GM19099 (cell line): ENCODE measurements around the gene HDAC4.

Source experiments
- POLR2A ChIP-seq: IDR thresholded peaks from 3 replicates; pipeline ENCODE4 v1.6.1; 2011; ENCODE audit warnings: low read depth; ENCODE audit not compliant: insufficient read length; ENCODE audit errors: extremely low read depth

Gene HDAC4

DNA sequence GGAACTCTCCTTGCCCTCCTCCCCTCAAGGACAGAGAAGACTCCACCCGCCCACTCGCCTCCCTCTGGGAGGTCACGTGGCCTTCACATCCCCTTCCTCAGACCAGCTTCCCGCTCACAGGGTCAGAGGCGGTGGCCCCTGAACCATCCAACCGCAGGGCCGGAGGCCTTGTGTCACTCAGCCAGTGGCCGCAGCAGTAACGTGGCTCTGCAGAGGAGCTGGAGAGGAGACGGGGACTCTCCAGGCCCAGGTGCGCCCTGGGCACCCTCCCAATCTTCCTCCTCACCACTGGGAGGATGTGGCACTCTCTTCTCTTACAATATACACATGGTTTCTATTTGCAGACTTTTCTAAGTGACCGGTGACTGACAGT, 391.2 kb downstream of the HDAC4 start:
- no peak for TF ChIP-seq POLR2A

DNA sequence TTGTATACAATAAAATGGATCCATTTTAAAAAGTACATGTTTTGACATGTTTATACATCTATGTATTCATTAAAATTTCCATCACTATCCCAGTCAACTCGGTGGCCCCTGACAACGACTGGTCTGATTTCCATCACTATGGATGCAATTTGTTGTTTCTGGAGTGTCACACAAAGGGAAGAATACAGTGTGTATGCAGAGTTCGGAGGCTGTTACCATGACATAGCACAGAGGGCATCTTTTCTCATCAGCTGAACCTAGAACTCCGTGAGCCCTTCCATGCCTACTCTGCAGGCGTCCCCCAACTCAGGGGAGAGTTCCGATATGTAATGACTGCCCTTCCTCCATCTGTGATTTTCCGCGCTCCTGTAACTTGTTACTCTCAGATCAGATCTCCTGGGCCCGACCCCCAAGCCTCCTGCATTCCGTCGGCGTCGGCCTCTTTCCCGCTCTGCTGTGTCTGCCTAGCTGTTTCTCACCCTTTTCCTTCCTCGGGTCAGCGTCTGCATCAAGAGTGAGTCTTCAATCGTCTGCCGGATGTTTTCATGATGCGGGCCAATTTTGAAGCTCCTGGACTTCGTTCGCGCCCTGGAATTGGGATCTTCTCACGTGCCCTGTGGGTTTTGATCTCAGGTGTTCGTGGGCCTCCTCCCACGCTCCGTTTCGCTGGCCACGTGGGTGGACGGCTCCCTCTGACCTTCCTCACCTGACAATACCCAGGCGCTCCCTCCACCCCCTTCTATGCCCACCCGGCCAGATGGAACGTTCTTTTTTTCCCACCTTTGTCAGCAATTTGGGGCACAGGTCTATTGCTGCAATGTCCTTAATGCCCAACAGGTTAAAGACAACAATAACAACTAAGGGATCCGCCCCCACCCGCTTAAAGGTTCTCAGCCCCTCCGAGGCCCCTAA, 391.9 kb downstream of the HDAC4 start:
- TF ChIP-seq POLR2A: no peak

GRCh38 chr2:239008004-239008403, 392.8 kb downstream of the HDAC4 start:
- TF ChIP-seq POLR2A: no peak

GRCh38 chr2:239006622-239007285, 394.1 kb downstream of the HDAC4 start:
- TF ChIP-seq POLR2A: no peak

DNA sequence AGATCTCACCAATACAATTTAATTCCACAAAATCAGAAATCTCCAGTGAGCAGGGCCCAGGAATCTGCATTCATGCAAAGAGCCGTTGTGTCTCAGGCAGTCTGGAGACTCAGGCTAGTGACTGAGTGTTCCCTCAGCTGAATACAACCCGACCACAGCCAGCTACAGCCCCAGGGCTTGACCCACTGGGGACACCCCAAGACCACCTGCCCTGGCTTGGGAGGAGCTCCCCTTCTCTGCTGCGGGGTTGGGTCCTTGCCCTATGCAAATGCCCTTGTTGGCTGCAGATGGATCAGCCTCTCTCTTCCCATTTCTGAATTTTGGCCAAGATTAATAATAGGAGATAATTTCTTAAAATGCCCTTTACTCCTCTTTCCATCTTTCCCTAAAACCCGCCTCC, 395.2 kb downstream of the HDAC4 start:
- no peak for TF ChIP-seq POLR2A

- no peak for TF ChIP-seq POLR2A
Observed at GRCh38 chr2:239004274-239005015, 396.4 kb downstream of the HDAC4 start.

DNA sequence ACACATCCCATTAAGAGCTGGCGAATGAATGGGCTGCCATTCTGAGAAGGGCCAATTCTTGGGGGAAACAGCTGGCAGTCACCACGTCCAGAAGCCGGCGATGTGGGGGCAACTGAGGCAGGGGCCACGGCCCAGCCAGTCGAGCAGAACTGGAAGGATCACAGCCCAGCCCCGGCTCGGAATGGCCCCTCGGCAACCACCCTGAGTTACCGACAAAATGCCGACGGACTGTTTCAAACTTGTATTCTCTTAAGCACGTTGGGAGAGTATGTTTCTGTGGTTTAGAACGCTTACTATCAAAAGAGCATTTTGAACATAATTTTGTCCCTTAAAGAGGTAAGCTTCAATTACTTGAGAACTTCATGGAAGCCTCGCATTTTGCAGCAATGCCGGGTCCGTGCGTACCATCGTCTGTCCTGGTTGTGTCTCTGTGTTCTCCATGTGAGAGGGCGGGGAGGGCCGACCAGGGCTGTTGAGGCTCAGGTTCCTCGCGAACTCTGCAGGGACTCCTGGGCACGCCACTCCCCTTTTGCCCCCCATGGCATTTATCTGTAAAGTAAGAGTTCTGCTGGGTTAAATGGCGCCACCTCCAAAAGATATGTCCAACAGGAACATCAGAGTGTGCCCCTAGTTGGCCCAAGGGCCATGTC, 397.1 kb downstream of the HDAC4 start:
- TF ChIP-seq POLR2A: no peak

DNA sequence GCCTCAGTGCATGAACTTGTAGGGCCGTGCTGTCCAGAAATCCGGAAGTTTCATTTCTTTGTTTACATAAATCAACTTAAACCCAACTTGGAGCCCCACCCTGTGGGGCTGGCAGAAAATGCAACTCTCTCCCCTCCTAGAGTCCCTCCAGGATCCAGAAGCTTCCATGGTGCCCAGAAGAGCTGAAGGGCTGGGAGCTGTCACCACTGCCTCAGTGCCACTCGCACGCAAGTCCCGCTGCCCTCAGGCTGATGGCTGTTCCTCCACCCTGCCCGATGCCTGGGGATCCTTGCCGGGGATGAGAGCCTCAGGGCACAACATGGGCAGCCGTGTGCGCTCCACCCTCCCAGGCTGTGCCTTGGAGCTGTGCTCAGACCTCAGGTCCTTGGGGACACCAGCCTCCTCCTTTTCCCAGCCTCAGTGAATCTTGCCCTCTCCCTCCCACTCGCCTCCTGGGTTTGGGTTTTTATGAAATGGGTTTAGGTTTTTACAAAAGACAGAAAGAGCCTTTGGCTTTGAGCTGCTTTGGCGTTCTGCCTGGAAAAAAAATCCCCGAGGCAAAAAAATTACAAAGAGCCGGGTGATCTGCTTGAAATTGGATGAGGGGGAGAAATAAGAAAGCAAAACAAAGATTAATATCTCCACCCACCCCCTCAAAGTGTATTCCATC, 397.7 kb downstream of the HDAC4 start:
- TF ChIP-seq POLR2A: no peak

DNA sequence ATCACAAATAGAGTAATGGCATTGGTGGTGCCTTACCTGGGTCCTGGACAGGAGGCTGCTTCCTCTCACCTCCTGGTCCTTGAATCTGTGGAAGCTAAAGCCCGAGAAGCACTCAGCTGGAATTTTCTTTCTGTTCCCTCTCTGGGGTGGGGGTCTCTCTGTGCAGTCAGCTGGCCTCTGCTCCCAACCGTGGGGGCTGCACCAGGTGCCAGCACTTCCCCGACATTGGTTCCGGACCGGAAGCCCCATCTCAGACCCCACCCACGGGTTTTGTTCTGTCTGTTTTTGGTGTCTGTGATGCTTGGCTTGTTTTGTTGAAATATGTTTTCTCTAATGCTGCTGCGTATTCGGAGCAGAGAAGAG, 398.2 kb downstream of the HDAC4 start:
- TF ChIP-seq POLR2A: no peak

DNA sequence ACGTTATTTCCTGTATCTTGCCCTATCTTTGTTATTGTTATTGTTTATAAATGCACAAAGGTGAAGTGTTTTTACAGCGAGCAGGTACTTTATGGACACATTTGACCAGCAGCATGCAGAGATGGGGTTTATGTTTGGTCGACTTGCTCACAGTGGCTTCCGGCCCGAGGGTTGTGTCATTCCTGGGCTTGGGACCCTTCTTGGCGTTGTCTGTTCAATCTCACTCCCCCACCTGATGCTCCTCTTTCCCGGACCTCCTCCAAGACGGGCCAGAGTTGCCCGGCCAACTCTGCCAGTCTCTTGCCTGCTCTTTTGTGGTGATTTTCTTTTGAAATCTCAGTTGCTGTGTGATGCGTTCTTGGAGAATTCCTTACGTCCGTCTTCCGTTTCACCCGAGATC, 399.0 kb downstream of the HDAC4 start:
- no peak for TF ChIP-seq POLR2A

DNA sequence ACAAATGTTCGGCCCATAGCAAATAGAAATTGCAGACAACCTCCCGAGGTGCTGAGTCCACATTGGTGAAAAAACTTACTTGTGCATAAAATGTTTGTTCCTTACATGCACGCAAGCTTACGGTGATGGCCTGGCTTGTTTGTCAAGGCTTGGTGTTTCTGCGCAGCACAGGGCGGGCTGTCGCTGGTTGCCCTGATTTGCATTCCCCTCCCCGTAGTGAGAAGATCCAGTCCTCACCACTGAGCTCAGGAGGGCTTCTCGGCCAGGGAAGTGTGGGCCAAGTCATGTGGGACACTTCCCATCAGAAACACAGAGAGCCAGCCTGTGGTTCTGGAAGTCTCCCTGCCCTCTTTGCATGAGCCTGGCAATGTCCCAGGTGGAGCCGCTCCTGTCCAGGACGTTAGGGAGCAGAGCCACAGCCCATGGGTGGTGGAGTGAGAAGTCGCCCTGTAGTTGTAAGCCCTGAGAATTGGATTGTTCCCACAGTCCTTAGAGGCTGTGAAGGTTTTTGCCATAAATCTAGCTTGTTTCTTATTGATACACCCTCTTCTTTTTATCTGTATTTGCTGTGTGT, 400.2 kb downstream of the HDAC4 start:
- TF ChIP-seq POLR2A: no peak

DNA sequence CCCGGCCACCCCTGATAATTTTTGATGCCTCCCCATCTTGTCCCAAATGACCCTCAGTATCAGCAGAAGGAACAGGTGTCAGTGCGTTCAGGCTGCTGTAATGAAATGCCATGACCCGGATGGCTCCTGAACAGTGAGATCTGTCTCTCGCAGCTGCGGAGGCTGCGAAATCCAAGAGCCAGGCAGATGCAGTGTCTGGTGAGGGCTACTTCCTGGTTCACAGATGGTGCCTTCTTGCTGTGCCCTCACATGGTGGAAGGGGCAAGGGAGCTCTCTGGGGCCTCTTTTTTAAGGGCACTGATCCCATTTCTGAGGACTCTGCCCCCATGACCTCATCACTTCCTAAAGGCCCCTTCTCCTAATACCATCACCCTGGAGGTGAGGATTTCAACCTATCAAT, 400.7 kb downstream of the HDAC4 start:
- TF ChIP-seq POLR2A: no peak

DNA sequence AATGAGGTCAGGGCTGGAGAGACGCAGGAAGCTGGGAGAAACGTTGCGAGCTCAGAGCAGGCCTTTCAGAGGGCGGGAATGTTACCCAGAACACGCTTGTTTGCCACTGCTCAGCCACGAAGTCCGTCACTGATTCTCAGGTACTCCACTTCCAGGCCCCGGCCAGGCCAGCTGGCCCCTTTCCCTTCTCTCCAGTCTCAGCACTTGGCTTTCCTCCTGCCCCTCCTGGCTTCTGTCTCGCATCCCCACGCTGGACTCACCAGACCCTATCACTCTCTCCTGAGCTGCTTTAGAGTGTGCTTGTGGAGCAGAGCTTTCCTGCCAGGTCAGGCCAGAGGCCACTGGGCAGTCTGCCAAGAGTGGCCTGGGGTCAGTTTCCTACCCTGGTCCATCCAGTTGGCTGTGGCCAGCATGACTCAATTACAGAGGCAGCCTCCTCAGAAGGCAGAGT, 401.5 kb downstream of the HDAC4 start:
- no peak for TF ChIP-seq POLR2A

GRCh38 chr2:238998801-238999200, 402.0 kb downstream of the HDAC4 start:
- TF ChIP-seq POLR2A: no peak
